AG09309 (cell line): Measurements from ENCODE around the gene INMT.

ENCODE experiments used
- DNase-seq: peaks from one replicate; pipeline ENCODE4 v3.0.0-alpha.2; 2010; ENCODE audit warnings: low read depth
- H3K4me3 ChIP-seq: 2 replicates; pipeline ENCODE4 v1.5.1; 2011; ENCODE audit warnings: mild to moderate bottlenecking, low read depth, low read length, moderate library complexity; ENCODE audit not compliant: control insufficient read depth
- CTCF ChIP-seq: IDR thresholded peaks from 2 replicates; pipeline ENCODE4 v1.5.1; 2011; ENCODE audit warnings: mild to moderate bottlenecking, low read depth, low read length, inconsistent platforms; ENCODE audit not compliant: insufficient read depth, control insufficient read depth; ENCODE audit errors: missing control alignments

INMT gene

GRCh38 chr7:30731581-30731980 lies 20.4 kb upstream of the INMT start:
- no peak for DNase-seq
- H3K4me3 ChIP-seq, result no peak overlapping the region

GRCh38 chr7:30732606-30733005 lies 19.3 kb upstream of the INMT start:
- DNase-seq, result no peak
- TF ChIP-seq CTCF, result no peak
- H3K4me3 ChIP-seq, result no peak overlapping the region

More at GRCh38 chr7:30731581-30731980, 20.4 kb upstream of the INMT start:
- TF ChIP-seq CTCF, result no peak

- no peak for DNase-seq
- no peak overlapping the region for H3K4me3 ChIP-seq
- no peak for TF ChIP-seq CTCF
Observed at GRCh38 chr7:30733216-30733615, 18.7 kb upstream of the INMT start.

- no peak for TF ChIP-seq CTCF
- H3K4me3 ChIP-seq, result no peak overlapping the region
- no peak for DNase-seq
Observed at GRCh38 chr7:30733691-30734090, 18.2 kb upstream of the INMT start.

- H3K4me3 ChIP-seq, result no peak overlapping the region
- no peak for DNase-seq
- no peak for TF ChIP-seq CTCF
Observed at GRCh38 chr7:30734497-30734896, 17.4 kb upstream of the INMT start.

GRCh38 chr7:30735631-30736030 lies 16.3 kb upstream of the INMT start:
- H3K4me3 ChIP-seq, result no peak overlapping the region
- TF ChIP-seq CTCF, result no peak
- DNase-seq, result no peak

- no peak for TF ChIP-seq CTCF
- H3K4me3 ChIP-seq, result no peak overlapping the region
- DNase-seq, result no peak
Observed at GRCh38 chr7:30736291-30736690, 15.6 kb upstream of the INMT start.
